RKO (cell line): ENCODE measurements around the gene CYP2B6.
"Not testable (repeated sequence)": the region's sequence is repeated elsewhere in the genome, so short reads cannot be mapped to it uniquely, and the experiment has no call there.

Experiments
- DNase-seq: peaks from one replicate; pipeline ENCODE4 v3.0.0-alpha.2; 2016; ENCODE audit warnings: low spot score

Gene CYP2B6

GRCh38 chr19:41031916-41032315, 40.8 kb downstream of the CYP2B6 start:
- no peak for DNase-seq

GRCh38 chr19:41033324-41033723, 42.2 kb downstream of the CYP2B6 start:
- not testable (repeated sequence) for DNase-seq

- no peak for DNase-seq
Observed at GRCh38 chr19:41039806-41040205, 48.7 kb downstream of the CYP2B6 start.

- peak; percentile 25 for DNase-seq
Observed at GRCh38 chr19:41045095-41045494, 54.0 kb downstream of the CYP2B6 start.

GRCh38 chr19:41050426-41050825, 59.3 kb downstream of the CYP2B6 start:
- no peak for DNase-seq

- DNase-seq: not testable (repeated sequence)
Observed at GRCh38 chr19:41052162-41052561, 61.1 kb downstream of the CYP2B6 start.

GRCh38 chr19:41053331-41053730, 62.2 kb downstream of the CYP2B6 start:
- not testable (repeated sequence) for DNase-seq

- no peak for DNase-seq
Observed at GRCh38 chr19:41064974-41065569, 74.0 kb downstream of the CYP2B6 start.
